ENCODE results near the gene ZNF263. TPM values are rescaled to one million over a fixed set of nuclear protein-coding genes. Genes with fewer than 3 reads are reported as not detected.
A peak's percentile ranks its signal among the peaks of the same experiment; 100 is the strongest.

The ZNF263 gene
- total and polyA plus RNA-seq, 9 of the 15 experiments (the other 6 are each of a cell fraction or from before 2014, with no cell fraction given) = 4.6 to 48.3 (median 31.8) TPM

DNA sequence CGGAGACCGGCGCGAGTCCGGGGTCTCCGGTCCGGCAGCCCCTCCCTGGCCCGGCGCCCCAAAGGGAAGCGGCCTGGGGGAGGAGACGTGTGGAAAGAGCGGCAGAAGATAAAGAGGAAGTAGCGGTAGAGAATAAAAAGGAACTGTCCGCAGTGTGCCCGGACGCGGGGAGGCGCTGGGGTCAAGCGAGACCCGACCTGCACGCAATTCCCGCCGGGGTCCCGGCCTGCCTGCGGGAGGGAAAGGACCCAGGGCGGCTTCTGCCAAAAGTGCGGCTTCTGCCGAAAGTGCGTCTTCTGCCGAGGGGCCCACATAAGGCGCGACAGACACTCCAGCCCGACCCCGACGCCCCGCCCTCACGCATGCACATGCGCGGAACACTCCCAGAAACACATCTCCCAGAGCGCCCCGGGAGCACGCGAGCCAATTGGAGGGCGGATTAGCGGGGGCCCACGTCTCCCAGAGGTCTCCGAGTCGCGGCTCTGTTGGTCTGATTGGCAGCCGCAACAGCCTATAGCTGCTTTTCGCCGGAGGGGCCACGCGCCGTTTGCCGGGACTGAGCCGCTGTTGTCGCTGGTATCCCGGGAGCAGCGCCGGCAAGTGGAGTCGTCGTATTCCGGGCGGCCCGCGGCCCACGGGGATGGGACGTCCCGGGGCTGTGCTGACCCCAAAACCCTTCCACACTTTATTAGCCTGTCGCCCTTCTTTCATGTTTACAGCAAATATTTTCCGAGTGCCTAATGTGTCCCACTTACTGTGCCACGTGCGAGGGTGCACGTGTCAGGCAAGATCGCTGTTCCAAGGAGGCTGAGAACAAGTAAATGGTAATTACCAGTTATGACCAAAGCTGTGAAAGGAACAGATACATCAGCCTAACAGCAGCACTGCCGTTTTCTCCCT, 18.9 kb upstream of the ZNF263 start (continued):
- TF ChIP-seq, protein P1, sequence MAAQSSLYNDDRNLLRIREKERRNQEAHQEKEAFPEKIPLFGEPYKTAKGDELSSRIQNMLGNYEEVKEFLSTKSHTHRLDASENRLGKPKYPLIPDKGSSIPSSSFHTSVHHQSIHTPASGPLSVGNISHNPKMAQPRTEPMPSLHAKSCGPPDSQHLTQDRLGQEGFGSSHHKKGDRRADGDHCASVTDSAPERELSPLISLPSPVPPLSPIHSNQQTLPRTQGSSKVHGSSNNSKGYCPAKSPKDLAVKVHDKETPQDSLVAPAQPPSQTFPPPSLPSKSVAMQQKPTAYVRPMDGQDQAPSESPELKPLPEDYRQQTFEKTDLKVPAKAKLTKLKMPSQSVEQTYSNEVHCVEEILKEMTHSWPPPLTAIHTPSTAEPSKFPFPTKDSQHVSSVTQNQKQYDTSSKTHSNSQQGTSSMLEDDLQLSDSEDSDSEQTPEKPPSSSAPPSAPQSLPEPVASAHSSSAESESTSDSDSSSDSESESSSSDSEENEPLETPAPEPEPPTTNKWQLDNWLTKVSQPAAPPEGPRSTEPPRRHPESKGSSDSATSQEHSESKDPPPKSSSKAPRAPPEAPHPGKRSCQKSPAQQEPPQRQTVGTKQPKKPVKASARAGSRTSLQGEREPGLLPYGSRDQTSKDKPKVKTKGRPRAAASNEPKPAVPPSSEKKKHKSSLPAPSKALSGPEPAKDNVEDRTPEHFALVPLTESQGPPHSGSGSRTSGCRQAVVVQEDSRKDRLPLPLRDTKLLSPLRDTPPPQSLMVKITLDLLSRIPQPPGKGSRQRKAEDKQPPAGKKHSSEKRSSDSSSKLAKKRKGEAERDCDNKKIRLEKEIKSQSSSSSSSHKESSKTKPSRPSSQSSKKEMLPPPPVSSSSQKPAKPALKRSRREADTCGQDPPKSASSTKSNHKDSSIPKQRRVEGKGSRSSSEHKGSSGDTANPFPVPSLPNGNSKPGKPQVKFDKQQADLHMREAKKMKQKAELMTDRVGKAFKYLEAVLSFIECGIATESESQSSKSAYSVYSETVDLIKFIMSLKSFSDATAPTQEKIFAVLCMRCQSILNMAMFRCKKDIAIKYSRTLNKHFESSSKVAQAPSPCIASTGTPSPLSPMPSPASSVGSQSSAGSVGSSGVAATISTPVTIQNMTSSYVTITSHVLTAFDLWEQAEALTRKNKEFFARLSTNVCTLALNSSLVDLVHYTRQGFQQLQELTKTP (IDR thresholded peaks at IDR 0.05; ENCODE audit: low read depth in 1 of 2, partially characterized antibody in 2 of 2) = peak in 1 of 2 experiments; percentile 91
- TF ChIP-seq FOS (IDR thresholded peaks at IDR 0.05; ENCODE audit: extremely low read depth, insufficient read length) = peak; percentile 83
- TF ChIP-seq ZNF584 (CRISPR knock-in tag; IDR thresholded peaks at IDR 0.05; ENCODE audit: low read depth) = no peak
- no peak for TF ChIP-seq TEAD2 (tag; IDR thresholded peaks at IDR 0.05)
- no peak for TF ChIP-seq MAFK (IDR thresholded peaks at IDR 0.05; ENCODE audit: low read length)
- TF ChIP-seq, protein P2, sequence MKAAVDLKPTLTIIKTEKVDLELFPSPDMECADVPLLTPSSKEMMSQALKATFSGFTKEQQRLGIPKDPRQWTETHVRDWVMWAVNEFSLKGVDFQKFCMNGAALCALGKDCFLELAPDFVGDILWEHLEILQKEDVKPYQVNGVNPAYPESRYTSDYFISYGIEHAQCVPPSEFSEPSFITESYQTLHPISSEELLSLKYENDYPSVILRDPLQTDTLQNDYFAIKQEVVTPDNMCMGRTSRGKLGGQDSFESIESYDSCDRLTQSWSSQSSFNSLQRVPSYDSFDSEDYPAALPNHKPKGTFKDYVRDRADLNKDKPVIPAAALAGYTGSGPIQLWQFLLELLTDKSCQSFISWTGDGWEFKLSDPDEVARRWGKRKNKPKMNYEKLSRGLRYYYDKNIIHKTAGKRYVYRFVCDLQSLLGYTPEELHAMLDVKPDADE (conservative IDR thresholded peaks at IDR 0.05; ENCODE audit: control insufficient read depth, low read depth, low read length) = peak; percentile 72; the same call in 1 of the 2 replicates
- no peak for TF ChIP-seq RUNX1 (IDR thresholded peaks at IDR 0.05; ENCODE audit: low read depth)
- TF ChIP-seq FOSL1 (tag; conservative IDR thresholded peaks at IDR 0.05) = no peak; the same call in none of the 2 replicates
- TF ChIP-seq ZNF184 (CRISPR knock-in tag; IDR thresholded peaks at IDR 0.05) = no peak
- no peak for TF ChIP-seq ZNF444 (CRISPR knock-in tag; IDR thresholded peaks at IDR 0.05)
- TF ChIP-seq RCOR1 (IDR thresholded peaks at IDR 0.05; ENCODE audit: borderline replicate concordance in 1 of 2, low read depth in 2 of 2, low read length in 2 of 2) = no peak
- TF ChIP-seq, protein P3, sequence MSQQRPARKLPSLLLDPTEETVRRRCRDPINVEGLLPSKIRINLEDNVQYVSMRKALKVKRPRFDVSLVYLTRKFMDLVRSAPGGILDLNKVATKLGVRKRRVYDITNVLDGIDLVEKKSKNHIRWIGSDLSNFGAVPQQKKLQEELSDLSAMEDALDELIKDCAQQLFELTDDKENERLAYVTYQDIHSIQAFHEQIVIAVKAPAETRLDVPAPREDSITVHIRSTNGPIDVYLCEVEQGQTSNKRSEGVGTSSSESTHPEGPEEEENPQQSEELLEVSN (IDR thresholded peaks at IDR 0.05; ENCODE audit: borderline replicate concordance in 1 of 2, extremely low read depth in 1 of 2, insufficient read depth in 1 of 2, insufficient read length in 1 of 2, low read depth in 1 of 2, low read length in 1 of 2, poor library complexity in 1 of 2, severe bottlenecking in 1 of 2) = peak; percentile 94 to 97
- TF ChIP-seq CREB1 (IDR thresholded peaks at IDR 0.05) = peak; percentile 21; the same call in 1 of the 2 replicates
- TF ChIP-seq CREB1 (CRISPR knock-in tag; IDR thresholded peaks at IDR 0.05) = peak; percentile 64
- TF ChIP-seq ADNP (tag; IDR thresholded peaks at IDR 0.05) = no peak
- TF ChIP-seq TRIM28 (IDR thresholded peaks at IDR 0.05) = 0 out of 2 replicates have a peak, but pooled peaks have one; percentile 16
- TF ChIP-seq TBP (optimal IDR thresholded peaks at IDR 0.05; ENCODE audit: low read depth, low read length) = peak; percentile 28
